BE2C (cell line): ENCODE measurements around the gene PTK7.
A peak's percentile ranks its signal among the peaks of the same experiment; 100 is the strongest.

Experiments
- DNase-seq: peaks from one replicate; pipeline ENCODE4 v3.0.0-alpha.2; 2020
- H3K27me3 ChIP-seq: fragments of 250-450 bp; sonication (Bioruptor Pico); 2 replicates; pipeline ENCODE4 v1.5.1; 2020; ENCODE audit warnings: mild to moderate bottlenecking
- H3K36me3 ChIP-seq: fragments of 250-450 bp; sonication (Bioruptor Pico); 2 replicates; pipeline ENCODE4 v1.5.1; 2020; ENCODE audit warnings: mild to moderate bottlenecking
- H3K4me1 ChIP-seq: fragments of 250-450 bp; sonication (Bioruptor Pico); 2 replicates; pipeline ENCODE4 v1.5.1; 2020
- H3K4me3 ChIP-seq: 2 replicates; pipeline ENCODE4 v1.5.1; 2011; ENCODE audit warnings: low read depth, low read length
- H3K9me3 ChIP-seq: fragments of 250-450 bp; sonication (Bioruptor Pico); 2 replicates; pipeline ENCODE4 v1.5.1; 2020
- CTCF ChIP-seq: IDR thresholded peaks from 2 replicates; pipeline ENCODE4 v1.5.1; 2012; ENCODE audit warnings: mild to moderate bottlenecking, low read depth, low read length

The PTK7 gene

DNA sequence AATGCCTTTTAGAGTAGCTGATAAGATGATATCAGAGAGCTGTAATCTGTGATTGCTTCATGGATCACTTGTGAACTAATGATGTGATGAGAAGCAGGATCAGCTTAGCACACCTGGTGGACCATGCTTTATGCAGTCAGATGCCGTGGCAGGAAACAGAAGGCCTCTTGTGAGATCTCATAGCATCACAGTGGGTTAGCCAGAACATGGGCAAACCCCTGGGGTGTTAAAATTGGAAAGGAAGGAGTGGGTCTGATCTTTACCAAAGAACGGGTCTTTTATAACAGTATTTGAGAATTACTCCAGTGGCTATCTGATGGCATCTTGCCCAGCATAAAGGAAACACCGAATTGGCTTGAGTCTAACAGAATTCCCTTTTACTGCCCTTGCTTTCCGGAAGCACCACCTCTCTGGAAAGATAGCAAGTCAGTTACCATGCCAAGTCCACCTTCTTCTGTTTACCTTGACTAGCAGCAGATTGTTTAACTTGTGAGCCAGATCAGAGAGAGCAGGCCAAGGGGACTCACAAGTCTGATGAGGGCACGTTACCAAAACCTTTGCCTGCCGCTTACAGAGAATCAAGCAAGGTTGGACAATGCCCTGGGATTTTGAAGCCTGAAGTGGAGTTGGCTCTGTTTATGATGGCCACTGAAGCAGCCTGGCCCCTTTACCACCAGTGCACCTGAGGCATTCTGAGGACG lies 74.1 kb downstream of the PTK7 start:
- H3K36me3 ChIP-seq, result peaks cover 22% of the 10 kb centered on the region
- 0 out of 2 replicates have a peak, but pooled peaks cover 2% of the 10 kb centered on the region for H3K4me1 ChIP-seq
- no peaks in the 10 kb centered on the region for H3K9me3 ChIP-seq
- H3K27me3 ChIP-seq, result no peaks in the 10 kb centered on the region
- DNase-seq, result no peak
- H3K4me3 ChIP-seq, result no peak overlapping the region
- TF ChIP-seq CTCF, result no peak

- Histone ChIP-seq H3K9me3 (no peaks in the 10 kb centered on the region), H3K27me3 (no peaks in the 10 kb centered on the region), H3K4me3 (no peak overlapping the region), H3K36me3 (peaks cover 11% of the 10 kb centered on the region; the same call in 1 of the 2 replicates), H3K4me1 (no peaks in the 10 kb centered on the region)
- TF ChIP-seq CTCF, result no peak
- DNase-seq, result no peak
These were observed 83.5 kb downstream of the PTK7 start for GRCh38 chr6:43159599-43159998.

DNA sequence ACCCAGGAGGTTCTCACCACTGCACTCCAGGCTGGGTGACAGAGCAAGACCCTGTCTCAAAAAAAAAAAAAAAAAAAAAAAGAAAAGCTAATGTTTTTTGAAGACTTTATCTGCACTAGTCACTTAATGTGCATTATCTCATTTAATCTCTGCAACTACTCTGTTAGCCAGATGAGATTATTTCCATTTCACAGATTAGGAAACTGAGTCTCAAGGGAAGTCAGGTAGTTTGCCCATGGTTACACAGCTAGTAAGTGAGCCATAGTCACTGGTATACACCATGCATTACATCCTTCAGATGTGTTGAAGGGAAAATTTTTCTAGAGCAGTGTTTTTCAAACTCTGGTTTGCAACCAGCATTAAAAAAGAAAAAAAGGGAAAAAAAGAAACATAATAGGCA lies 87.8 kb downstream of the PTK7 start:
- TF ChIP-seq CTCF, result no peak
- Histone ChIP-seq H3K27me3 (no peaks in the 10 kb centered on the region), H3K36me3 (peaks cover 8% of the 10 kb centered on the region; the same call in 1 of the 2 replicates), H3K4me1 (no peaks in the 10 kb centered on the region), H3K4me3 (no peak overlapping the region), H3K9me3 (no peaks in the 10 kb centered on the region)
- DNase-seq, result no peak

DNA sequence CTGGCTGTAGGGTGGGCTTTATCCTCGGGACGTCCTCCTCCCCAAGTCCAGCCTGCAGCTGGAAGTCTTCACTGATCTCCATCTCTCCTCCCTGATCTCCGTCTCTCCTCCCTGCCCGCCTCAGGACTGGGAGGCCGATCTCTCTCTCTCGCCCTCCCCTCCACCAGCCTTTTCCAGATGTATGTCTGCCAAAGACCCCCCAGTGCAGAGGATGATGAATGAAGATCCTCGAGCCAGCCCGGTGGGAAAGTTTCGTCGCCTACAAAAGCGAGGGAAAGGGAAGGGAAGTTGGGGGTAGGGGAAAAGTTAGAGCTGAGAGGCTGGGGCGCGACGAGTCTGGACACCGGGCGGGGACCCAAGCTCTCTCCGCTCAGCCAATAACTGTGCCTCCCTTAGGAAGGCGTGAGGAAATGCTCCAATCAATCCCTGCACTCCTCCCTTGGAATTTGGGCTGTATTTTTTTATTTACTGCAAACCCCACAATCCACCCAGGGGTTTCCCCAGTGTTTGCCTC lies 94.4 kb downstream of the PTK7 start:
- Histone ChIP-seq H3K4me1 (peaks cover 12% of the 10 kb centered on the region), H3K27me3 (no peaks in the 10 kb centered on the region), H3K4me3 (peak overlapping the region; percentile 76), H3K36me3 (peaks cover 12% of the 10 kb centered on the region), H3K9me3 (no peaks in the 10 kb centered on the region)
- TF ChIP-seq CTCF, result no peak
- peak; percentile 72 for DNase-seq

GRCh38 chr6:43170931-43171706 lies 95.0 kb downstream of the PTK7 start, which contains the start of gene SRF:
TSS of gene SRF (plus strand) at chr6:43171269. CDS start at chr6:43171657, 388 bp downstream.
- Histone ChIP-seq H3K9me3 (no peaks in the 10 kb centered on the region), H3K36me3 (peaks cover 18% of the 10 kb centered on the region), H3K4me3 (peak within 1 kb of the TSS; percentile 82), H3K27me3 (no peaks in the 10 kb centered on the region), H3K4me1 (peaks cover 12% of the 10 kb centered on the region)
- peak; percentile 40 for TF ChIP-seq CTCF
- peak; percentile 99 for DNase-seq

GRCh38 chr6:43171707-43172103 lies 95.6 kb downstream of the PTK7 start:
- peaks cover 12% of the 10 kb centered on the region for H3K4me1 ChIP-seq
- peaks cover 24% of the 10 kb centered on the region for H3K36me3 ChIP-seq
- no peaks in the 10 kb centered on the region for H3K9me3 ChIP-seq
- no peaks in the 10 kb centered on the region for H3K27me3 ChIP-seq
- peak; percentile 39 for DNase-seq
- TF ChIP-seq CTCF, result no peak
- peak overlapping the region; percentile 82 for H3K4me3 ChIP-seq
